IPS DF 6.9 (cell line): ENCODE results near the gene FAM234B.
"Not testable (repeated sequence)": the region's sequence is repeated elsewhere in the genome, so short reads cannot be mapped to it uniquely, and the experiment has no call there.

Experiments
- DNase-seq: peaks from one replicate; pipeline ENCODE4 v3.0.0-alpha.2; 2013; ENCODE audit warnings: low read depth, low spot score
- H3K27ac ChIP-seq: one replicate; pipeline ENCODE4 v1.5.1; 2013; ENCODE audit warnings: low read length, control low read depth
- H3K27me3 ChIP-seq: 2 replicates; pipeline ENCODE4 v1.6.1; 2013; ENCODE audit warnings: mild to moderate bottlenecking, low read length; ENCODE audit not compliant: control insufficient read depth, insufficient read depth
- H3K36me3 ChIP-seq: 2 replicates; pipeline ENCODE4 v1.6.1; 2013; ENCODE audit warnings: low read length; ENCODE audit not compliant: control insufficient read depth, insufficient read depth
- H3K4me1 ChIP-seq: 2 replicates; pipeline ENCODE4 v1.6.1; 2013; ENCODE audit warnings: low read length; ENCODE audit not compliant: control insufficient read depth, insufficient read depth
- H3K4me3 ChIP-seq: 2 replicates; pipeline ENCODE4 v1.5.1; 2013; ENCODE audit warnings: mild to moderate bottlenecking, low read length
- H3K9me3 ChIP-seq: 2 replicates; pipeline ENCODE4 v1.6.1; 2013; ENCODE audit warnings: low read length, inconsistent platforms; ENCODE audit not compliant: control insufficient read depth, insufficient read depth
- WGBS: extraction: QIAGEN DNeasy Blood & Tissue Kit; methylation state at CpG from one replicate; pipeline ENCODE4 v1.1.7; 2013; ENCODE audit warnings: mixed read lengths, missing lambda C conversion rate; ENCODE audit not compliant: insufficient read length, insufficient coverage; 5-methylcytosine and 5-hydroxymethylcytosine counted together

The FAM234B gene

DNA sequence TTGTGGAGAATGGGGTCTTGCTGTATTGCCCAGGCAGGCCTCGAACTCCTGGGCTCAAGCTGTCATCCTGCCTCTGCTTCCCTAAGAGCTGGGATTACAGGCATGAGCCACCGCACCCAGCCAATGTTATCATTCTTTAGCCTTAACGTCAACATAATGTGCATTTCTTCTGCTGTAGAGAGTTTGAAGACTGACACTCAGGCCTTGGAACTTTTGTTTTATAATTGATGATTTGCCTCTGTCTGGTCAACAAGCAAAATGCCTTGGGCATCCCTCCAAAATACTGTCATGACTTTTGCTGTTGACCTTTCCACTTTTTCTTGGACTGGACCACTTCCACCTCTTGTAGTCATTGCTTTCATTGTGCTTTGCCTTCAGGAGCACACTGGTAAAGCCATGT is 29.0 kb downstream of the FAM234B start:
- DNase-seq, result no peak
- no CpG with 5 or more reads among the region's 3 CpGs for WGBS
- H3K36me3 ChIP-seq, result peaks cover 7% of the 10 kb centered on the region; the same call in 1 of the 2 replicates
- no peaks in the 10 kb centered on the region for H3K4me1 ChIP-seq
- H3K27ac ChIP-seq, result no peak overlapping the region
- no peak overlapping the region for H3K4me3 ChIP-seq
- H3K9me3 ChIP-seq, result no peaks in the 10 kb centered on the region
- no peaks in the 10 kb centered on the region for H3K27me3 ChIP-seq

DNA sequence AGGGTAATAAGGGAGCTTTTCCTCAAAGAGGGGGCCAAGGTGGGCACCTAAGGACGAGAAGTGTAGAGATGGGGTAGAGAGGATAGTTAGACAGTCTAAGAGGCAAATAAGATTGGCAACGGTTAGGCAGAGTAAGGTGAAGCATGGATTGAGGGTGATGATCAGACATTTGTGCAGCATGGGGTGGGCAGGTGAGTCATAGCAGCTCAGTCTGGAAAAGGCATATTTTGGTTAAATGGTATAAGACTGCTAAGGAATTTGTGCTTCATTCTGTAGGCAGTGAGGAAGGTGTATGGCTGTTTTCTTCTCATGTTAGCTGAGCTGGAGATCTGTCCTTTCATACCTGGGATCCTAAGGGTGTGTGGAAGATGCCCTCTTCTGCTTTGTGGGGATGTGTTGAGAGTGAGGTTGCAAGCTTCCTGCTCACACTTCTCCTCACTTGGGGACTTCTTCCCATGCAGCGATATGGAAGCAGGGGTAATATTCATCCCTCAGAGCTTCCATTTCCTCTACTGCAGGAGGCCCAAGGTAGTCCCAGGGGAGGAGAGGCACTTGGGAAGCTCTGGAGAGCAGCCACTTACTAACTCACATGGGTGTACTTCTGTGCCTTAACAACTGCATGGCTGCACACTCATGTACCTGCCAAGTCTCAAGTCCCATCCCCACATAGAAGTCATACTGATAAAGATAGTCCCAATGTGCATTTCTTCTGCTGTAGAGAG is 30.4 kb downstream of the FAM234B start:
- H3K36me3 ChIP-seq, result peaks cover 4% of the 10 kb centered on the region; the same call in 1 of the 2 replicates
- no peaks in the 10 kb centered on the region for H3K4me1 ChIP-seq
- no peak overlapping the region for H3K27ac ChIP-seq
- DNase-seq, result no peak
- no peaks in the 10 kb centered on the region for H3K9me3 ChIP-seq
- no CpG with 5 or more reads among the region's 3 CpGs for WGBS
- H3K27me3 ChIP-seq, result no peaks in the 10 kb centered on the region
- H3K4me3 ChIP-seq, result no peak overlapping the region

DNA sequence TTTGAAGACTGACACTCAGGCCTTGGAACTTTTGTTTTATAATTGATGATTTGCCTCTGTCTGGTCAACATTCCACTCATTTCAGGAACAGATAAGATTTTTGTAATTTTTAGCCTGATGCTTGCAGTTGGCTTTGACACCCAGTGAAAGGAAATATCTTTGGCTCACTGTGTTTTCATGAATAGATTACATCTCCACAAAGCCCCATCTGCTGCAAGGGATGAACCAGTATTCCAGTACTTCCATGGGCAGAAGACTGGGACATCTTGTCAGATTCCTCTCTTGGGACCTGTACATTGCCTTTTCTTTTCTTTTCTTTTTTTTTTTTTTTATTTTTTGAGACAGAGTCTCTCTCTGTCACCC is 30.9 kb downstream of the FAM234B start:
- H3K4me3 ChIP-seq, result no peak overlapping the region
- H3K27me3 ChIP-seq, result no peaks in the 10 kb centered on the region
- DNase-seq, result no peak
- peaks cover 4% of the 10 kb centered on the region; the same call in 1 of the 2 replicates for H3K36me3 ChIP-seq
- H3K9me3 ChIP-seq, result no peaks in the 10 kb centered on the region
- no peaks in the 10 kb centered on the region for H3K4me1 ChIP-seq
- no peak overlapping the region for H3K27ac ChIP-seq

DNA sequence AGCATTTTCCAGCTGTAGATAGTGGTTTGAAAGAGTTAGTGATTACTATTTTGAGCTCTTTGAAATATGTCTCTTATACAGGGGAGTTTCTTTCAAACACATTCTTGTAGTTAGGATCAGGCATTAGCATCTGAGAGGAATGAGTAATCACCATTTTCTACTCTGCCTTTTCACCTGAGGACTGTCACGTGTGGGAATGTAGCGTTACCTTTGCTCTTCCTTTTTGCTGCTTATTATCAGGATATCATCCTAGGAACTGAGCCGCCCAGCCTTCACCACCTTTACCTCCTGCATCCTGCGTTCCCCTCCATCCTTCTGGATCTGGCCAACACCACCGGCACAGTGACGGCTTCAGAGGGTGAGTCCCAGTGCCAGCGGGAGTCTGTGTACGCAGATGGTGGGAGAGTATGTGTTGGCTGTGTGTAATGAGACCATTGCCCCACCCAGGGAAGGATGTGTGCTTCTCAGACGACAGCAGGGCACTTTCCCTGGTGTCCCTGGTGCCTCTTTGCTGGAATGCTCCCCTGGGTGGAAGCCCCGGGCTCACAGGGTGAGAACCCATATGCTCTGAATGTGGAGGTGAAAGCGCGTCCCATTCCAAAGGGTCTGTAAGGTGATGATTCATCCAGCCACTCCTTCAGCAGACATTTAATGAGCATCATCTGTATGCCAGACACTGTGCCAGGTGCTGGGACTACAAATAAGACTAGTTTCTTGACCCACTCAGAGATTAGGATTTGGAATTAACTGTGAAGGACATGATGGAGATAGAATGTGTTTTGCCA is 31.8 kb downstream of the FAM234B start:
- WGBS, result no CpG with 5 or more reads among the region's 12 CpGs
- no peaks in the 10 kb centered on the region for H3K27me3 ChIP-seq
- no peak overlapping the region for H3K27ac ChIP-seq
- no peak overlapping the region for H3K4me3 ChIP-seq
- no peaks in the 10 kb centered on the region for H3K9me3 ChIP-seq
- no peaks in the 10 kb centered on the region for H3K4me1 ChIP-seq
- DNase-seq, result no peak
- H3K36me3 ChIP-seq, result peaks cover 4% of the 10 kb centered on the region; the same call in 1 of the 2 replicates

DNA sequence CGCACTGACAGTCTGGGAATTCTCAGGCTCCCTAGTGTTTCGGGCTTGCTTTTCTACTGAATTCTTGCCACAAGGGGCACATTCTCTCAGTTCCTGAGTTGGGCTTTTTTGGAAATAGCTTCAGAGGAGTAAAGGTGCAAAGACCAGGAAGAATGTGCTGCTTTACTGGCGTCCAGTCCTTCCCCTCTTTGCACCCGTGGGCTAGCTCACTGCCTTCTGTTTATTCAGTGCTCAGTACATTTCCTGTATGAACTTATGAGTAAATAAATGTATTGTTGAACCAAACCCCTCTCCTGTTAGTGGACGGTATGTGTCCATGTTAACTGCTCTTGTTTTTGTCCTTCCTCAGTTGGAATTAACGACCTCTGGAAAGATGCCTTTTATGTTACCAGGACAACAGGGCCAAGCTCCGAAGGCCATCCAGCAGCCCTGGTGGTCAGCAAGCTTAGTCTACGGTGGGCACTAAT is 35.3 kb downstream of the FAM234B start:
- no peak for DNase-seq
- no CpG with 5 or more reads among the region's 8 CpGs for WGBS

DNA sequence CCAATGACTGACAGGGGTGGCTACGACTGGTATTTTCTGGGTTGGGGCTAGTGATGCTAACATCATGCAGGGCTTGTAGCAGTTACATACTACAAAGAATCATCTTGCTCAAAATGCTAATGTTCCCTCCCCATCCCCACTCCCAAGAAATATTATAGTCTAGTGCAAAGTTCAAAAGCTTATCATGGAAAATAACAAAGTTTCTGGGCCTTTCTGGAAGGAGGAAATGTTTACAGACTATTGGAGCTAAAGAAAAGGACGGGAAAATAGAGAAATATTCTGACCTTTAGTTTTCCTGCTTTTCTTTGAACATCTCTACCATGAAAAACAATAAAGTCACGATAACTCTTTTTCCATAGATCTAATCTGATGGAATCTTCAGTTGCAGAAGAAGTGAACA is 36.1 kb downstream of the FAM234B start:
- Histone ChIP-seq H3K4me1 (no peaks in the 10 kb centered on the region), H3K9me3 (no peaks in the 10 kb centered on the region), H3K27ac (no peak overlapping the region), H3K27me3 (no peaks in the 10 kb centered on the region), H3K36me3 (no peaks in the 10 kb centered on the region), H3K4me3 (no peak overlapping the region)
- no CpG with 5 or more reads among the region's 3 CpGs for WGBS
- no peak for DNase-seq

More for the DNA sequence above, 35.3 kb downstream of the FAM234B start:
- Histone ChIP-seq H3K27ac (no peak overlapping the region), H3K27me3 (no peaks in the 10 kb centered on the region), H3K4me1 (no peaks in the 10 kb centered on the region), H3K36me3 (no peaks in the 10 kb centered on the region), H3K4me3 (no peak overlapping the region), H3K9me3 (no peaks in the 10 kb centered on the region)

DNA sequence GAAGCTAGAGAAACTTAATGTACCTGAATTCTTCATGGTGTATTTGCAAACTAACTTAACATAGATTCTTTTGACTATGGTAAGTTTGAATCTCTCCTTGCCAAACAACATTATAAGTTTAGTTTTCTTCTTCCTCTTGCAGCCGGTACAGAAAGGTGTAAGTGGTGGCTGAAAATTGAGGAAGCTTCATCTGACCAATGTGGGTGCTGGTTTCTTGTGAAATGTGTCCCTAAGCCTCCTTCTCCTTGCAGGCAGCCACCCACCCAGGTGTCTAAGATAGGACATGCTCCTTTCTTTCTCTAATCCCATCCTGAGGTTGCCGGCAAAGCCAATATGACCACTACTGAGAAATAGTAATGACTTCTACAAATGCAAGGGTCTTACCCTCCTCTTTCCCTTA is 38.7 kb downstream of the FAM234B start:
- Histone ChIP-seq H3K4me3 (no peak overlapping the region), H3K36me3 (no peaks in the 10 kb centered on the region), H3K4me1 (peaks cover 10% of the 10 kb centered on the region), H3K27me3 (no peaks in the 10 kb centered on the region), H3K9me3 (no peaks in the 10 kb centered on the region), H3K27ac (no peak overlapping the region)
- no CpG with 5 or more reads among the region's 2 CpGs for WGBS
- DNase-seq, result no peak

DNA sequence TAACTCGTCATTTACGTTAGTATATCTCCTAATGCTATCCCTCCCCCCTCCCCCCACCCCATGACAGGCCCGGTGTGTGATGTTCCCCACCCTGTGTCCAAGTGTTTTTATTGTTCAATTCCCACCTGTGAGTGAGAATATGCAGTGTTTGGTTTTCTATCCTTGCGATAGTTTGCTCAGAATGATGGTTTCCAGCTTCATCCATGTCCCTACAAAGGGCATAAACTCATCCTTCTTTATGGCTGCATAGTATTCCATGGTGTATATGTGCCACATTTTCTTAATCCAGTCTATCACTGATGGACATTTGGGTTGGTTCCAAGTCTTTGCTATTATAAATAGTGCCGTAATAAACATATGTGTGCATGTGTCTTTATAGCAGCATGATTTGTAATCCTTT is 39.5 kb downstream of the FAM234B start:
- H3K9me3 ChIP-seq, result not testable (repeated sequence)
- no CpG with 5 or more reads among the region's 5 CpGs for WGBS

DNA sequence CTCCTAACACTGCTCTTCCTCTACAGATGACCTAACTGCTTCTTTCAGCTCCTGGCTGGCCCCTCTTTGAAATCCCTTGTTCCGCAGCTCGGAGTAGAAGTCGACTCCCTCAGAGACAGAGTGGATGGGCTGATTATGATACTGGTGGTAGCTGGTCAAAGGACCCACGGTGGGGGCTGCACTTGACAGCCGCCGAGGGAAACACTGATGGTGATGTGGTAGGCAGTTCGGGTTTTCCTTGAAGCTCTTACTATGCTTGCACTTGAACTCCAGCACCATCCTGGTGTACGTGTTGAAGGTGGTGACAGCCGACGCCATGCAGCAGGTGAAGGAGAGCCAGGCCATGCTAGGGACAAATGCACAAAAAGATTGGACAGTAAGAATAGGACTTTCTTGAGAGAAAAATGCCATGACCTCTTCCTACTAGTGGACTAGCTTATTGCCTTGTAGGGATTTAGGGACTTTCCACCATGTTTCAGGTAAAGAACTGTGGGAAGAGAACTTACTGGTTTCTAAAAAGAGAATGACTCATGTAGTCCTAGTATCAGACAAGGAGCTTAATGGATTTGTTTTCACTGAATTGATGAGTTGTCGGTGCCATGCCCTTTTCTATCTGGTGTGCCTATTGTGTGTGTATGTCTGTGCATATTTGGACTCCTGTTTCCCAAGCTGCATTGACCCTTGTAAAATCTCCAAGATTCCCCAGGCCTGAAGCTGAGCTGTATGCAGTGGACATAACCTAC is 40.9 kb downstream of the FAM234B start:
- Histone ChIP-seq H3K4me1 (peaks cover 17% of the 10 kb centered on the region), H3K9me3 (no peaks in the 10 kb centered on the region), H3K27ac (no peak overlapping the region), H3K36me3 (no peaks in the 10 kb centered on the region), H3K27me3 (no peaks in the 10 kb centered on the region), H3K4me3 (no peak overlapping the region)
- no peak for DNase-seq
- no CpG with 5 or more reads among the region's 11 CpGs for WGBS

More for the DNA sequence above, 39.5 kb downstream of the FAM234B start:
- not testable (repeated sequence) for H3K27me3 ChIP-seq, H3K27ac ChIP-seq, DNase-seq, H3K36me3 ChIP-seq, H3K4me3 ChIP-seq
- H3K4me1 ChIP-seq, result peaks cover 12% of the 10 kb centered on the region

DNA sequence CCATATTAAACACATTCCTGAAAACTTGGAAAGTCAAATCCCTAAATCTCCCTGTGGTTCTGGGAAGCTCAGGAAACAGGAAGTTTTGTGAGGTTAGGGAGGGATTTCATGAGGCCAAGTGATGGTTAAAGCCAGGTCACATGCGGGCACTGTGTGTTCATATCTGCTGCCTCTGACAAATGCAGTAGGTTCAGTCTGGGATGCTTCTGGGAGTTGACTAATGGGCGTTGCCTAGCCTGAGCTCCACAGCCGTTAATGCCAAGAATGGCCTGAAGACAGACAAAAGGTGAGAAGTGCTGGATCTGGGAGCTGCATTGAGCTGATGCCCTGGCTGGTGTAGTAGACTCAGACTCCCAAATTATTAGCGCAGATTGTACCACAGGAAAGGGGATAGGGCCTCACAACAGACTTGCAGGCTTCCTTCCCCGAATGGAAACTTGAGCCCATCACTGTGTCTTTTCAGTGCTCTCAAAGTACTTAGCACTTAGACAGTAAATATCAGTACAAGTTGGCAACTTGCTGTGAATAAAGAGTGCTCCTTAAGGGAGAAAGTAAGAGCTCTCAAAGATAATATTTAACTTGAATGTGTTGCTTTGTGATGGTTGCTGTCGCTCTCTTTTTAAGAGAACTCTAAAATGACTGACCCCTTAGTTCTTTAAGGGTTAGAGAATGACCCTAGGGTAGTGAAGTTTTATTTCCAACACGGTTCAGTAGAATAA is 41.9 kb downstream of the FAM234B start:
- H3K36me3 ChIP-seq, result no peaks in the 10 kb centered on the region
- H3K27me3 ChIP-seq, result no peaks in the 10 kb centered on the region
- DNase-seq, result no peak
- WGBS, result no CpG with 5 or more reads among the region's 7 CpGs
- H3K27ac ChIP-seq, result no peak overlapping the region
- H3K4me1 ChIP-seq, result peaks cover 17% of the 10 kb centered on the region
- no peak overlapping the region for H3K4me3 ChIP-seq
- H3K9me3 ChIP-seq, result no peaks in the 10 kb centered on the region
